Neutrophil (primary cell): ENCODE measurements around the gene PPP2R3B.

Source experiments
- H3K27ac ChIP-seq: fragments of 200-600 bp; sonication (generic); 2 replicates; pipeline ENCODE4 v1.5.1; 2016; ENCODE audit warnings: mild to moderate bottlenecking, moderate library complexity
- H3K27me3 ChIP-seq: fragments of 200-600 bp; sonication (generic); 2 replicates; pipeline ENCODE4 v1.6.0; 2016; ENCODE audit warnings: mild to moderate bottlenecking
- H3K36me3 ChIP-seq: fragments of 200-600 bp; sonication (generic); 2 replicates; pipeline ENCODE4 v1.5.1; 2017
- H3K4me1 ChIP-seq, 2 experiments: fragments of 200-600 bp in 1 of 2; sonication (generic) in 1 of 2; 1 replicate in 1 of 2; 2 replicates in 1 of 2; pipeline versions ENCODE4 v1.5.1 to v1.6.1; 2013 to 2016; ENCODE audit warnings: low read depth in 1 of 2, low read length in 1 of 2, mild to moderate bottlenecking in 1 of 2, moderate library complexity in 1 of 2; ENCODE audit not compliant: control insufficient read depth in 1 of 2, insufficient read depth in 1 of 2
- H3K4me3 ChIP-seq, 2 experiments: fragments of 200-600 bp in 1 of 2; sonication (generic) in 1 of 2; 1 replicate in 1 of 2; 2 replicates in 1 of 2; pipeline ENCODE4 v1.5.1; 2013 to 2016; ENCODE audit warnings: low read depth in 1 of 2, low read length in 1 of 2, mild to moderate bottlenecking in 1 of 2, moderate library complexity in 1 of 2
- H3K9me3 ChIP-seq: fragments of 200-600 bp; sonication (generic); 2 replicates; pipeline ENCODE4 v1.5.1; 2016
- TF ChIP-seq, protein P1 (sequence below): fragments of 200-600 bp; sonication (generic); IDR thresholded peaks from 2 replicates; pipeline ENCODE4 v1.5.1; 2016; ENCODE audit warnings: antibody characterized with exemption

PPP2R3B gene

DNA sequence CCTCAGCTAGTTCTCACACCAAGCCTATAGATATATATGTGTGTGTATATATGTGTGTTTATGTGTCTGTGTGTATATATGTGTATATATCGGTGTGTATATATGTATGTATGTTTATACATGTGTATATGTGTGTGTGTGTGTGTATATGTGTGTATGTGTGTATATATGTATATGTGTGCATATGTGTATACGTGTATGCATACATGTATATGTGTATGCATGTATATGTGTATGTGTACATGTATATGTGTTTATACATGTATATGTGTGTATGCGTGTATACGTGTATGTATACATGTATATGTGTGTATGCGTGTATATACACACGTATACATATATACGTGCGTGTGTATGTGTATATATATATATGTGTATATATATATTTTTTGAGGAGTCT, 86.4 kb downstream of the PPP2R3B start:
- Histone ChIP-seq H3K36me3 (peaks cover 48% of the 10 kb centered on the region), H3K27me3 (no peaks in the 10 kb centered on the region)
- TF ChIP-seq, protein P1, sequence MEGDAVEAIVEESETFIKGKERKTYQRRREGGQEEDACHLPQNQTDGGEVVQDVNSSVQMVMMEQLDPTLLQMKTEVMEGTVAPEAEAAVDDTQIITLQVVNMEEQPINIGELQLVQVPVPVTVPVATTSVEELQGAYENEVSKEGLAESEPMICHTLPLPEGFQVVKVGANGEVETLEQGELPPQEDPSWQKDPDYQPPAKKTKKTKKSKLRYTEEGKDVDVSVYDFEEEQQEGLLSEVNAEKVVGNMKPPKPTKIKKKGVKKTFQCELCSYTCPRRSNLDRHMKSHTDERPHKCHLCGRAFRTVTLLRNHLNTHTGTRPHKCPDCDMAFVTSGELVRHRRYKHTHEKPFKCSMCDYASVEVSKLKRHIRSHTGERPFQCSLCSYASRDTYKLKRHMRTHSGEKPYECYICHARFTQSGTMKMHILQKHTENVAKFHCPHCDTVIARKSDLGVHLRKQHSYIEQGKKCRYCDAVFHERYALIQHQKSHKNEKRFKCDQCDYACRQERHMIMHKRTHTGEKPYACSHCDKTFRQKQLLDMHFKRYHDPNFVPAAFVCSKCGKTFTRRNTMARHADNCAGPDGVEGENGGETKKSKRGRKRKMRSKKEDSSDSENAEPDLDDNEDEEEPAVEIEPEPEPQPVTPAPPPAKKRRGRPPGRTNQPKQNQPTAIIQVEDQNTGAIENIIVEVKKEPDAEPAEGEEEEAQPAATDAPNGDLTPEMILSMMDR: no peak

DNA sequence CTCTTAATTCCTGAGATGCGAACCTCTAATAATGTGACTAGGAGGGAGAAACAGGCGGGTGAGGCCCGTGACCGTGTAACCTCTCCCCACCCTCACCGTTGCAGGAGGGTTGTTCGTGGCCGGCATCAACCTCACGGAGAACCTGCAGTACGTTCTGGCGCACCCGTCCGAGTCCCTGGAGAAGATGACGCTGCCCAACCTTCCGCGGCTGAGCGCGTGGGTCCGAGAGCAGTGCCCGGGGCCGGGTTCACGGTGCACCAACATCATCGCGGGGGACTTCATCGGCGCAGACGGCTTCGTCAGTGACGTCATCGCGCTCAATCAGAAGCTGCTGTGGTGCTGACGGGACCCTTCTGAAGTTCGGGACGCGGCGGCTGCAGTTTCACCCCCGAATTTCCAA, 87.7 kb downstream of the PPP2R3B start:
- TF ChIP-seq, protein P1: no peak
- H3K4me1 ChIP-seq: no peaks in the 10 kb centered on the region
- no peak overlapping the region for H3K4me3 ChIP-seq
- H3K36me3 ChIP-seq: peaks cover 42% of the 10 kb centered on the region
- no peaks in the 10 kb centered on the region for H3K9me3 ChIP-seq
- H3K27ac ChIP-seq: no peak overlapping the region
- H3K27me3 ChIP-seq: no peaks in the 10 kb centered on the region

More for the DNA sequence above, 86.4 kb downstream of the PPP2R3B start:
- H3K4me3 ChIP-seq: no peak overlapping the region
- no peaks in the 10 kb centered on the region for H3K4me1 ChIP-seq
- no peaks in the 10 kb centered on the region for H3K9me3 ChIP-seq
- H3K27ac ChIP-seq: no peak overlapping the region

DNA sequence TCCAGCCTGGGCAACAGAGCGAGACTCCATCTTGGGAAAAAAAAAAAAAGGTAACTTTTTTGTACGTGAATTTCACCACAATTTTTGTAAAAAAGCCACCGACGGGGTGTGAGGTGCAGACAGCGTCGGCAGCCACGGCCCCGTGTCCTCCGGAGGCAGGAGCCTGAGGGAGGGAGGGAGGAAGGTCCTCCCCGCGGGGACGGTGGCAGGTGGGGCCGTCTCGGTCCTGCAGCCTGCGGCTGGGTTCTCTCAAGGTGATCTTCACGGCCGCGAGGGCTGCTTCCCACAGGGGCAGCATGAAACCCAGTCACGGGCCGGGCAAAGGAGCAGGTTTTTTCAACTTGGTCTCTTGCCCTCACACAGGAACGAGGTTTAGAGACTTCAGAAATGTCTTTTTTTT, 91.6 kb downstream of the PPP2R3B start:
- peaks cover 53% of the 10 kb centered on the region for H3K36me3 ChIP-seq

DNA sequence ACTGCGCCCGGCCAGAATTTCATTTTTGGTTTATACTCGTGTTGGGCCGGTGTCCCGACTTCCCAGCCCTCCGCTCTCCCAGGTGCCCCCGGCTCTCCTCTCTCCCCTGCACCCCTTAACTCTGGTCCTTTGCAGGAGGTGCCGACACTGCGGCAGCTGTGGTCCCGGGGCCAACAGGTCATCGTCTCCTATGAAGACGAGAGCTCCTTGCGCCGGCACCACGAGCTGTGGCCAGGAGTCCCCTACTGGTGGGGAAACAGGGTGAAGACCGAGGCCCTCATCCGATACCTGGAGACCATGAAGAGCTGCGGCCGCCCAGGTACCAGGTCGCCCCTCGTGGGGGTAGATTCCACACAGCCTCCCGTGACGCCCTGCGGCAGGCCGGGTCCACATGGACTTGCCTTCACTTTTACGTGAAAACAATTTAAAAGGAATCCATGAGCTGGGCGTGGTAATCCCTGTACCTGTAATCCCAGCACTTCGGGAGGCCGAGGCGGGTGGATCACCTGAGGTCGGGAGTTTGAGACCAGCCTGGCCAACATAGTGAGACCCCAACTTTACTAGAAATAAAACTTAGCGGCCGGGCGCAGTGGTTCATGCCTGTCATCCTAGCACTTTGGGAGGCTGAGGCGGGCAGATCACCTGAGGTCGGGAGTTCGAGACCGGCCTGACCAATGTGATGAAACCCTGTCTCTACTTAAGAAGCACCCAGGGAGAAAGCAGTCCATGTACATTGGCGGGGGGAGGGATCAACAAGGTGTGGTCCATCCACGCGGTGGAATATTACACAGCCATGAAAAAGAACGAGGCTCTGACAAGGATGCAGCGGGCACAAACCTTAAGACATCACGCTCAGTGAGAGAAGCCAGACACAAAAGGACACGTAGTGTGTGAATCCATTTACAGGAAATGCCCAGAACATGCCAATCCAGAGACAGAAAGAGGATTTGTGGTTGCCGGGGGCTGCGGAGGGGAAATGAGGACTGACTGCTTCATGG, 93.5 kb downstream of the PPP2R3B start:
- Histone ChIP-seq H3K9me3 (no peaks in the 10 kb centered on the region), H3K36me3 (peaks cover 60% of the 10 kb centered on the region), H3K27me3 (no peaks in the 10 kb centered on the region), H3K27ac (no peak overlapping the region), H3K4me1 (no peaks in the 10 kb centered on the region), H3K4me3 (no peak overlapping the region)
- TF ChIP-seq, protein P1: no peak

More for the DNA sequence above, 91.6 kb downstream of the PPP2R3B start:
- no peaks in the 10 kb centered on the region for H3K4me1 ChIP-seq
- no peak overlapping the region for H3K4me3 ChIP-seq
- no peaks in the 10 kb centered on the region for H3K27me3 ChIP-seq
- no peak overlapping the region for H3K27ac ChIP-seq
- H3K9me3 ChIP-seq: no peaks in the 10 kb centered on the region
- TF ChIP-seq, protein P1: no peak

DNA sequence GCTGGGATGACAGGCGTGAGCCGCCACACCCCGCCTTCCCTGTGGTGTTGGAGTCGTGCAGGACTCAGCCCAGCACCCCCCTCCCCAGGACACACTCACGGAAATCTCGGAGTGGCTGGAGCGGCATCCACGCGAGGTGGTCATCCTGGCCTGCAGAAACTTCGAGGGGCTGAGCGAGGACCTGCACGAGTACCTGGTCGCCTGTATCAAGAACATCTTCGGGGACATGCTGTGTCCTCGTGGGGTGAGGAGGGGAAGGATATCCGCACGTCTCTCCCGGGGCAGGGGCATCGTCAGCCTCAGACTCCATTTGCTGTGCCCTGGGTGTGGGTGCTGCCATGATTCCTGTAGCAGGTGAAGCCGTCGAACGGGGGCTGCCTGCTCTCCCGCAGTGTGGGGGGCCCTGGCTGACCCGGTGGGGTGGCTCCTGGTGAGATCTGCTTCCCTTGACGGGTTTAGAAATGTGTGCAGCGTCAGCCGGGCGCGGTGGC, 95.3 kb downstream of the PPP2R3B start:
- H3K27me3 ChIP-seq: no peaks in the 10 kb centered on the region
- H3K4me1 ChIP-seq: no peaks in the 10 kb centered on the region
- no peak overlapping the region for H3K4me3 ChIP-seq
- H3K36me3 ChIP-seq: peaks cover 64% of the 10 kb centered on the region
- TF ChIP-seq, protein P1: no peak
- no peak overlapping the region for H3K27ac ChIP-seq
- no peaks in the 10 kb centered on the region for H3K9me3 ChIP-seq
